Loucy (cell line): ENCODE data around the gene BASP1.
"Not testable (repeated sequence)": the region's sequence is repeated elsewhere in the genome, so short reads cannot be mapped to it uniquely, and the experiment has no call there.

ENCODE experiments used
- H2AFZ ChIP-seq: fragments of 200-600 bp; sonication (generic); 2 replicates; pipeline ENCODE4 v1.6.0; 2016; ENCODE audit warnings: antibody characterized with exemption, mild to moderate bottlenecking, low read length, moderate library complexity
- H3F3A ChIP-seq: fragments of 200-600 bp; 2 replicates; pipeline ENCODE4 v1.6.0; 2016; ENCODE audit warnings: antibody characterized with exemption, low read depth, mild to moderate bottlenecking
- H3K27me3 ChIP-seq: fragments of 200-600 bp; sonication (generic); 2 replicates; pipeline ENCODE4 v1.6.1; 2014; ENCODE audit warnings: low read length, mild to moderate bottlenecking; ENCODE audit not compliant: insufficient read depth, poor library complexity, severe bottlenecking
- H3K36me3 ChIP-seq: fragments of 200-600 bp; sonication (generic); 2 replicates; pipeline ENCODE4 v1.6.1; 2016; ENCODE audit warnings: low read length; ENCODE audit not compliant: insufficient read depth
- H3K4me1 ChIP-seq: fragments of 200-600 bp; sonication (generic); 2 replicates; pipeline ENCODE4 v1.5.1; 2014; ENCODE audit warnings: low read length, mild to moderate bottlenecking; ENCODE audit not compliant: insufficient read depth, poor library complexity, severe bottlenecking
- H3K4me2 ChIP-seq: fragments of 200-600 bp; sonication (generic); 2 replicates; pipeline ENCODE4 v1.6.0; 2014; ENCODE audit warnings: antibody characterized with exemption, low read length, low read depth, mild to moderate bottlenecking; ENCODE audit not compliant: poor library complexity, severe bottlenecking
- H3K4me3 ChIP-seq: fragments of 200-600 bp; sonication (generic); 2 replicates; pipeline ENCODE4 v1.5.1; 2014; ENCODE audit warnings: low read length, mild to moderate bottlenecking, mixed read lengths; ENCODE audit not compliant: poor library complexity, severe bottlenecking
- H3K79me2 ChIP-seq: fragments of 200-600 bp; sonication (generic); 2 replicates; pipeline ENCODE4 v1.6.1; 2014; ENCODE audit warnings: low read length; ENCODE audit not compliant: insufficient read depth
- H3K9ac ChIP-seq: fragments of 200-600 bp; sonication (generic); 2 replicates; pipeline ENCODE4 v1.6.0; 2014; ENCODE audit warnings: mild to moderate bottlenecking, low read depth, low read length, moderate library complexity; ENCODE audit not compliant: poor library complexity, severe bottlenecking
- H3K9me2 ChIP-seq: fragments of 200-600 bp; sonication (generic); replicated peaks from 2 replicates; pipeline ENCODE4 v1.6.1; 2016; ENCODE audit warnings: low read depth, low read length, mixed read lengths
- H3K9me3 ChIP-seq: fragments of 200-600 bp; sonication (generic); 2 replicates; pipeline ENCODE4 v1.6.1; 2014; ENCODE audit warnings: mild to moderate bottlenecking, antibody characterized with exemption, low read length, low read depth; ENCODE audit not compliant: insufficient read depth
- H4K20me1 ChIP-seq: fragments of 200-600 bp; sonication (generic); 2 replicates; pipeline ENCODE4 v1.6.0; 2014; ENCODE audit warnings: antibody characterized with exemption, low read length, mild to moderate bottlenecking; ENCODE audit not compliant: insufficient read depth, poor library complexity, severe bottlenecking
- CTCF ChIP-seq: fragments of 200-600 bp; sonication (generic); conservative IDR thresholded peaks from 2 replicates; pipeline ENCODE4 v1.5.1; 2014; ENCODE audit warnings: mild to moderate bottlenecking, antibody characterized with exemption, low read length
- EZH2phosphoT487 ChIP-seq: fragments of 200-600 bp; IDR thresholded peaks from 2 replicates; pipeline ENCODE4 v1.6.1; 2018; ENCODE audit warnings: antibody characterized with exemption, mild to moderate bottlenecking, moderate library complexity, borderline replicate concordance

Gene BASP1

GRCh38 chr5:17305964-17306725 lies 88.7 kb downstream of the BASP1 start:
- H3K9me2 ChIP-seq = no peaks in the 10 kb centered on the region
- H3K79me2 ChIP-seq = no peaks in the 10 kb centered on the region
- H3K9me3 ChIP-seq = no peaks in the 10 kb centered on the region; the same call in 1 of the 2 replicates
- H3K36me3 ChIP-seq = no peaks in the 10 kb centered on the region
- H3K27me3 ChIP-seq = no peaks in the 10 kb centered on the region
- no peaks in the 10 kb centered on the region for H3K4me1 ChIP-seq
- no peak overlapping the region for H3K9ac ChIP-seq
- no peaks in the 10 kb centered on the region for H3F3A ChIP-seq
- no peak overlapping the region for H2AFZ ChIP-seq
- TF ChIP-seq EZH2phosphoT487 (no peak), CTCF (no peak)
- no peaks in the 10 kb centered on the region for H4K20me1 ChIP-seq
- no peak overlapping the region for H3K4me3 ChIP-seq
- no peak overlapping the region for H3K4me2 ChIP-seq

- Histone ChIP-seq H3K9ac (no peak overlapping the region), H4K20me1 (no peaks in the 10 kb centered on the region), H3K9me3 (no peaks in the 10 kb centered on the region; the same call in 1 of the 2 replicates), H3K79me2 (no peaks in the 10 kb centered on the region), H3K36me3 (no peaks in the 10 kb centered on the region), H3F3A (no peaks in the 10 kb centered on the region), H3K27me3 (no peaks in the 10 kb centered on the region), H2AFZ (no peak overlapping the region), H3K4me2 (no peak overlapping the region), H3K4me1 (no peaks in the 10 kb centered on the region), H3K4me3 (no peak overlapping the region), H3K9me2 (no peaks in the 10 kb centered on the region)
- TF ChIP-seq CTCF (no peak), EZH2phosphoT487 (no peak)
Observed at GRCh38 chr5:17306726-17307091, 89.3 kb downstream of the BASP1 start.

GRCh38 chr5:17307440-17307839 lies 90.0 kb downstream of the BASP1 start:
- H3K36me3 ChIP-seq, H3K9me2 ChIP-seq, H3K4me3 ChIP-seq, H3K27me3 ChIP-seq, H3F3A ChIP-seq, H3K79me2 ChIP-seq, H2AFZ ChIP-seq, H3K9ac ChIP-seq, H3K9me3 ChIP-seq, H3K4me2 ChIP-seq, H3K4me1 ChIP-seq, H4K20me1 ChIP-seq: not testable (repeated sequence)
